ENCODE measurements around the gene TLR7. TPM values are rescaled to one million over a fixed set of nuclear protein-coding genes. Genes with fewer than 3 reads are reported as not detected.
A peak's percentile ranks its signal among the peaks of the same experiment; 100 is the strongest.

Gene TLR7
- total RNA-seq, 1 donor from 2014 or later = 0.04 TPM

DNA sequence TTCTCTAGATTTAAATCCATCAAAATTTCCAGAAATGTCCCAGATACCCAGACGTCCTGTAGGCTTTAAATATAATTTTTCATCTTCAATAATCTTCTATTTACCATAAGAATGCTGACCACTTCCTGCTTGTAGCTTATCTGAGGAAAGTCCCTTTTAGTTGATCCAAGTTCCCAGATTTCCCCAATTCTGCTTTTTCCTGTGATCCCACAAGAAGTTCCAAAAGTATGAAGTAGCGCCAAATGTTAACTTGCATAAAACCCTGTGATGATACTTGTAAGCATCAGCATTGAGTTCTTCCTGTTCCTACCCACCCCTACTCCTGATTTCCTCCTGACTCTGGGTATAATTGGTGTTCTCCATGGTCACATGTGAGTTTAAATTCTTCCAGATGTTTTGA, 29.0 kb downstream of the TLR7 start:
- TF ChIP-seq, protein P1, sequence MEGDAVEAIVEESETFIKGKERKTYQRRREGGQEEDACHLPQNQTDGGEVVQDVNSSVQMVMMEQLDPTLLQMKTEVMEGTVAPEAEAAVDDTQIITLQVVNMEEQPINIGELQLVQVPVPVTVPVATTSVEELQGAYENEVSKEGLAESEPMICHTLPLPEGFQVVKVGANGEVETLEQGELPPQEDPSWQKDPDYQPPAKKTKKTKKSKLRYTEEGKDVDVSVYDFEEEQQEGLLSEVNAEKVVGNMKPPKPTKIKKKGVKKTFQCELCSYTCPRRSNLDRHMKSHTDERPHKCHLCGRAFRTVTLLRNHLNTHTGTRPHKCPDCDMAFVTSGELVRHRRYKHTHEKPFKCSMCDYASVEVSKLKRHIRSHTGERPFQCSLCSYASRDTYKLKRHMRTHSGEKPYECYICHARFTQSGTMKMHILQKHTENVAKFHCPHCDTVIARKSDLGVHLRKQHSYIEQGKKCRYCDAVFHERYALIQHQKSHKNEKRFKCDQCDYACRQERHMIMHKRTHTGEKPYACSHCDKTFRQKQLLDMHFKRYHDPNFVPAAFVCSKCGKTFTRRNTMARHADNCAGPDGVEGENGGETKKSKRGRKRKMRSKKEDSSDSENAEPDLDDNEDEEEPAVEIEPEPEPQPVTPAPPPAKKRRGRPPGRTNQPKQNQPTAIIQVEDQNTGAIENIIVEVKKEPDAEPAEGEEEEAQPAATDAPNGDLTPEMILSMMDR (IDR thresholded peaks at IDR 0.05; ENCODE audit: unreplicated experiment) = no peak
- H3K9me3 Mint-ChIP-seq = peaks cover 35% of the 10 kb centered on the region
- no peak overlapping the region for H3K27ac Mint-ChIP-seq
- peaks cover 2% of the 10 kb centered on the region for H3K4me1 Mint-ChIP-seq
- no peaks in the 10 kb centered on the region for H3K36me3 Mint-ChIP-seq
- no peak overlapping the region for H3K4me3 Mint-ChIP-seq
- no peak for DNase-seq (ENCODE audit: low spot score in 2 of 2, unreplicated experiment in 2 of 2)
- H3K27me3 Mint-ChIP-seq (ENCODE audit: low read depth) = no peaks in the 10 kb centered on the region

DNA sequence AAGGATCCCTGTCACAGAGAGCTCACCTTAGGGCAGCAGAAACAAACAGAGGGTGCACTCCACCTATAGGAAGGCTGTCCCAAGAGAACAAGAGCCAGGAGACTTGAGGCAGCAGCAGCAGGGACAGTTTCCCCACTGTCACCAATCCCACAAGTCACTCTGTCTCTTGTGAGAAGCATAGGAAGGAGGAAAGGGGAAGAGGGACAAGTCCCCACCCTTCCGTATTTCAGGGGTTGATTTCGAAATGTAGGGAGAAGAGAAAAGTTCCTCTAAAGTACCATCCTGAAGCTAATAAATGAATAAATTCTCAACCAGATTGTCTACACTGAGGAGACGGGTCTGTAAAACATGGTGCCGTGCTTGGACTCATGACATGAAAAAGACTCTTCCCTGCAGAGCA, 30.1 kb downstream of the TLR7 start:
- Mint-ChIP-seq H3K9me3 (peaks cover 35% of the 10 kb centered on the region), H3K27me3 (ENCODE audit: low read depth) (no peaks in the 10 kb centered on the region), H3K4me1 (peaks cover 2% of the 10 kb centered on the region), H3K36me3 (no peaks in the 10 kb centered on the region), H3K4me3 (no peak overlapping the region), H3K27ac (no peak overlapping the region)
- no peak for DNase-seq (ENCODE audit: low spot score in 2 of 2, unreplicated experiment in 2 of 2)
- TF ChIP-seq, protein P1 (IDR thresholded peaks at IDR 0.05; ENCODE audit: unreplicated experiment) = no peak

DNA sequence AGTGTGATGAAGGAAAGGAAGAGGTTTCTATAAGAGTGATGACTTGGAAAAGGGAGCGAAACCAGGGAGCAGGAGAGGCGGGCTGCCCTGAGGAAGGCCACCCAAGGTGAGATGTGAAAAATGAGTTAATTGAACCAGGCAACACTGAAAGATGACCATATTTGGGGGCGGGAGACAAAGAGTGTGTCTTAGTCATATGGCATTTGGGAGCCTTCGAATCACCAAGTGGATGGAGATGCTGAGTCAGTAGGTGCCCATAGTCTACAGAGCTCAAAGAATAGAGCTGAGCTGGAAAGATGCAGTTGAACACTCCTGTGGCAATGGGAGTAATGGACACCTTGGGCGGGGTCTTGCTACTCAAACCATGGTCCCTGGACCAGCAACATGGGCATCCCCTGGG, 31.2 kb downstream of the TLR7 start:
- H3K4me1 Mint-ChIP-seq = peaks cover 2% of the 10 kb centered on the region
- TF ChIP-seq, protein P1 (IDR thresholded peaks at IDR 0.05; ENCODE audit: unreplicated experiment) = no peak
- H3K36me3 Mint-ChIP-seq = no peaks in the 10 kb centered on the region
- H3K9me3 Mint-ChIP-seq = peaks cover 32% of the 10 kb centered on the region
- DNase-seq (ENCODE audit: low spot score in 2 of 2, unreplicated experiment in 2 of 2) = no peak
- H3K4me3 Mint-ChIP-seq = no peak overlapping the region
- H3K27ac Mint-ChIP-seq = no peak overlapping the region
- H3K27me3 Mint-ChIP-seq (ENCODE audit: low read depth) = no peaks in the 10 kb centered on the region

DNA sequence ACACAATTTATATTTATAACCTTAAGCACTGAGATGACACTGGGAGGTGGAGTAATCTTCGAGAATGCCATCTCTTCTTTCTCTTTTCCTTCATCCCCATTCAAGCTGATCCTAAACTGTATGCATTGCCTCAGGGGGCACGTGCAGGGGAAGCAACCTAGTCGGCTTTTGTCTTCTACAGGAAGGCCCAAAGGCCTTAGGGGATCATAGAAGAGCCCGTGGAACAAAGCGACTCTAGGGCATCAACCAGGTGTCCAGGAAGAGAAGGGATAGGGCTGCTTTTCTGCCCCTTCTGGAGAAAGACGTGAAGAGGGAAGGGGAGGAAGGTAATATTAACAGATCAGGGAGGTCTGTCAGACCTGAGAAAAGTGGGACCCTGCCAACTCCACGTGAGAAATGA, 32.6 kb downstream of the TLR7 start:
- H3K4me1 Mint-ChIP-seq = peaks cover 2% of the 10 kb centered on the region
- no peak for DNase-seq (ENCODE audit: low spot score in 2 of 2, unreplicated experiment in 2 of 2)
- no peaks in the 10 kb centered on the region for H3K36me3 Mint-ChIP-seq
- TF ChIP-seq, protein P1 (IDR thresholded peaks at IDR 0.05; ENCODE audit: unreplicated experiment) = no peak
- no peak overlapping the region for H3K27ac Mint-ChIP-seq
- no peak overlapping the region for H3K4me3 Mint-ChIP-seq
- H3K9me3 Mint-ChIP-seq = peaks cover 32% of the 10 kb centered on the region
- H3K27me3 Mint-ChIP-seq (ENCODE audit: low read depth) = no peaks in the 10 kb centered on the region

DNA sequence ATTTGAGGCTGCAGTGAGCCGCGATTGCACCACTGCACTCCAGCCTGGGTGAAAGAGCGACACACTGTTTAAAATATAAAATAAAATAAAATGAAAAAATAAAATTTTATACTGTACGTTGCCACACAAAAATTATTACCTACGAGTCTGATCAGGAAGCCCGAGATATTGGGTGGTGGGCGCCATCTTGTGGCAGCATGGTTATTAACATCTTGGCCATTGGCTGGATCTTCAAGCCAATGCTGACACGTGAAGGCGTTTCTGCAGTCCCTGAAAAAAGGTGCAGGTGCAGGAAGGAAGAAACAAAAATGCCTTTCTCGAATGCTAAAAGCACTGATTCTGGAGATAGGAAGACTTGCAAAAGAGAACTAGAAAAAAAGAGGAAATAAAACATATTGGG, 34.6 kb downstream of the TLR7 start:
- DNase-seq (ENCODE audit: low spot score in 2 of 2, unreplicated experiment in 2 of 2) = peak in 1 of 2 experiments; percentile 64
- H3K36me3 Mint-ChIP-seq = no peaks in the 10 kb centered on the region
- TF ChIP-seq, protein P1 (IDR thresholded peaks at IDR 0.05; ENCODE audit: unreplicated experiment) = peak; percentile 64
- H3K4me1 Mint-ChIP-seq = peaks cover 2% of the 10 kb centered on the region
- H3K27ac Mint-ChIP-seq = no peak overlapping the region
- H3K9me3 Mint-ChIP-seq = peaks cover 30% of the 10 kb centered on the region
- H3K27me3 Mint-ChIP-seq (ENCODE audit: low read depth) = no peaks in the 10 kb centered on the region
- no peak overlapping the region for H3K4me3 Mint-ChIP-seq

DNA sequence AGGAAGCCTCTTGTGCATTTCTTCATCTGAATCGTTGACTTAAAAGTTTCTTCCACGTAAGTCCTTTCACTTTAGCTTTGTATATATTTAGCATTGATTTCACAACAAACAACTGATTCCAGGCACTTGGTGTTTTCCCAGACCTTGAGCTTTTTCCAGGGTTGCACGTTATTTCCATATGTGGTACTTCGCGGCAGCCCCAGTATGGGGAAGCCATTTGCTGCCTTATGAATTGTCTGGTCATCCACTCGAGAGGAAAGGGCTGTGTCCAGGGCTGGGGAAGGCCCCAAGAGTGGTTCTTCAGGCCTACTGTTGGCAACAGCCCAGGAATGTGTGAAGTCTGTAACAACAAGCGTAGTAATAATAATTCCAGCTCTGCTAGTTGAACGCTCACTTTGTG, 36.8 kb downstream of the TLR7 start:
- peaks cover 2% of the 10 kb centered on the region for H3K4me1 Mint-ChIP-seq
- H3K4me3 Mint-ChIP-seq = no peak overlapping the region
- H3K36me3 Mint-ChIP-seq = no peaks in the 10 kb centered on the region
- TF ChIP-seq, protein P1 (IDR thresholded peaks at IDR 0.05; ENCODE audit: unreplicated experiment) = no peak
- no peak overlapping the region for H3K27ac Mint-ChIP-seq
- no peak for DNase-seq (ENCODE audit: low spot score in 2 of 2, unreplicated experiment in 2 of 2)
- peaks cover 17% of the 10 kb centered on the region for H3K9me3 Mint-ChIP-seq
- H3K27me3 Mint-ChIP-seq (ENCODE audit: low read depth) = no peaks in the 10 kb centered on the region
